Brain pericyte (primary cell): ENCODE data around the gene SSRP1.
"Not testable (repeated sequence)": the region's sequence is repeated elsewhere in the genome, so short reads cannot be mapped to it uniquely, and the experiment has no call there.

ENCODE experiments used
- DNase-seq: peaks from one replicate; pipeline ENCODE4 v3.0.0-alpha.2; 2012; ENCODE audit warnings: low read depth, low spot score

The SSRP1 gene

GRCh38 chr11:57301711-57302423 lies 33.8 kb downstream of the SSRP1 start:
- no peak for DNase-seq

GRCh38 chr11:57300785-57301184 lies 34.9 kb downstream of the SSRP1 start:
- DNase-seq, result no peak

- DNase-seq, result no peak
Observed at GRCh38 chr11:57299150-57299737, 36.4 kb downstream of the SSRP1 start.

- no peak for DNase-seq
Observed at GRCh38 chr11:57297221-57297620, 38.5 kb downstream of the SSRP1 start.

DNA sequence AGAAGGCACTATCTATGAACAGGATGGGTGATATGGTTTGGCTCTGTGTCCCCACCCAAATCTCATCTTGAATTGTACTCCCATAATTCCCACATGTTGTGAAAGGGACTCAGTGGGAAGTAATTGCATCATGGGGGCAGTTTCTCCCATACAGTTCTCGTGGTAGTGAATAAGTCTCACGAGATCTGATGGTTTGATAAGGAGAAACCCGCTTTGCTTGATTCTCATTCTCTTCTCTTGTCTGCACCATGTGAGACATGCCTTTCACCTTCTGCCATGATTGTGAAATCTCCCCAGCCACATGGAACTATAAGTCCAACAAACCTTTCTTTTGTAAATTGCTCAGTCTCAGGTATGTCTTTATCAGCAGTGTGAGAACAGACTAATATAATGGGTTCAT lies 39.5 kb downstream of the SSRP1 start:
- DNase-seq, result not testable (repeated sequence)

DNA sequence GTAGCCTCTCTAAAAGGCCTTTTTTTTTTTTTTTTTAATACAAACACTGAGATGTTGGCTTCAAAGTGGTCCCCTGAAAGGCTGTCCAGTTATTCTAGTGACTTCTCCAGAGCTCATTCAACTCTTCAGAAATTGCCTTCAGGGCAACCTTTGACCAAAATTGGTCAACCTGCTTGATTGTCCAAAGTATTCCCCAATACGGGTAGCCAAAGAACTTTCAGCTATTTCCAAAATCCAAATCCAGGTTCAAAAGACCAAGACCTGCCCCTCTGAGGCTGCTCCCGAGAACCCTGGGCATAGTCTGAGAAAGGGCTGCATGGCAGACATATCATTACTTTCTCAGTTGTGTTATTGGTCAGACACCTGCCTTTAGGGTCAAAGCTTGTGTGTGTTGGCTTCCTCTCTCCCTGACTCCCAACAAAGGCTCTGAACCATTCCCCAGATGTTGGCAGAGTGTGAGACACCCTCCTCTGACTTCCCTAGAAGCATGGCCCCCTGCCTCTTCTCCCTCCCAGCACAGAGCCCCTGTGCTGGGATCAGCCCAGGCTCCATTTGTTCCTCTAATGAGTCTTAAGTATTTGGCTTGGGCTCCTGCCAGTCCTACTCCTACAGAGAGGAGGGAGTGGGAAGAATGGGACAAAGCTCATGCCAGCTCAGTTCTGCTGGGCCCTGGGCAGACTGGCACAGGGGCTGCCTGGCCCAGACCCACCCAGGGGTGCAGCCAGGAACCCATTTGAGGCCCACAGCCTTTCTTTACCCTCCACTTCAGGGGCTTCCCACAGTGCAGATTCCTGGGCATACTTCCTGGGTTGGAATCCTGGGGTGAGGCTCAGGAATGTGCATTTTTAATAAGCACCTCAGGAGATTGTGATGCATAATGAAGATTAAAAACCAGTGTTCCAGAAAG lies 41.2 kb downstream of the SSRP1 start:
- DNase-seq, result peak; percentile 55

DNA sequence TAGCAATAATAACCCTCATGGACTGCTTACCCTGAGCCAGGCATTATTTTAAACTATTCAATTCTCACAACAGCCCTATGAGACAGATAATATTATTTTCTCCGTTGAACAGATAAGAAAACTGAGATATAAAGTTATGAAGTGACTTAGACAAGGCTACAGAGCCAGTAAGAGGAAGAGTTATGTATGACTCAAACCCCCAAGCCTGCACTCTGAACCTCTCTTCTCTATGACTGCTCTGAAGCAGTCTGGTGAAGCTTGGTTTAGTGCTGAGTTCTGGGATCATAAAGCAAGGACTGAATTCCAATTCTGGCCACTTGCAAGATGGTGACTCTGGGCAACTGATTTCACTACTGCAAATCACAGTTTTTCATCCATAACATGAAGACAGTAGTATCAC lies 45.4 kb downstream of the SSRP1 start:
- no peak for DNase-seq

GRCh38 chr11:57288771-57289579 lies 46.7 kb downstream of the SSRP1 start:
- no peak for DNase-seq

GRCh38 chr11:57287884-57288283 lies 47.8 kb downstream of the SSRP1 start:
- no peak for DNase-seq

DNA sequence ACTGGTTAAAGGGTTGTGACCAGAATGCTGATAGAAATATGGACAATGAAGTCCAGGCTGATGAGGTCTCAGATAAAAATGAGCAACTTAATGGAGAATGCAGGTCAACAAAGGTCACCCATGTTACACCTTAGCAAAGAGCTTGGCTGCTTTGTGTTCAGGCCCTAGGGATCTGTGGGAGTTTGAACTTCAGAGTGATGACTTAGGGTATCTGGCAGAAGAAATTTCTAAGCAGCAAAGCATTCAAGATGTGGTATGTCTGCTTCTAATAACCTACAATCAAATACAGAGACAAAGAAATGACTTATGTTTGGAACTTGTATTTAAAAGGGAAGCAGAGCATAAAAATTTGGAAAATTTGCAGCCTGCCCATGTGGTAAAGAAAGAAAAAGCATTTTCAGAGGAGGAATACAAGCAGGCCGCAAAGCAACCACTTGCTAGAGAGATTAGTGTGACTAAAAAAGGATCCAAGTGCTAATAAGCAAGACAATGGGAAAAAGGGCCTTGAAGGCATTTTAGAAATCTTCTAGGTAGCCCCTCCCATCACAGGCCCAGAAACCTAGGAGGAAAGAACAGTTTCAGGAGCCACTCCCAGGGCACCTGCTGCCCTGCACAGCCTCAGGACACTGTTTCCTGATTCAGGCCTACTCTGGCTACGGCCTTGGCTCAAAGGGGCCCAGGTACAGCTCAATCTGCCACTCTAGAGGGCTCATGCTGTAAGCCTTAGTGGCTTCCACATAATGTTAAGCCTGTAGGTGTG lies 52.3 kb downstream of the SSRP1 start:
- DNase-seq, result no peak

- DNase-seq, result not testable (repeated sequence)
Observed at GRCh38 chr11:57281546-57281945, 54.1 kb downstream of the SSRP1 start.

- no peak for DNase-seq
Observed at GRCh38 chr11:57279116-57279515, 56.6 kb downstream of the SSRP1 start.

DNA sequence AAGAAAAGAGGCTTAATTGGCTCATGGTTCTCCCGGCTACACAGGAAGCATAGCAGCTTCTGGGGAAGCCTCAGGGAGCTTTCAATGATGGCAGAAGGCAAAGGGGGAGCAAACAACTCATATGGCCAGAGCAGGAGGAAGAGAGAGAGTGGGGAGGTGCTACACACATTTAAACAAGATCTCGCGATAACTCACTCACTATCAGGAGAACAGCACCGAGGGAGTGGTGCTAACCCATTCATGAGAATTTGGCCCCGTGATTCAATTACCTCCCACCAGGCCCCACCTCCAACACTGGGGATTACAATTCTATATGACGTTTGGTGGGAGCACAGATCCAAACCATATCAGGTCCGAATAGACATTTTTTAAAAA lies 57.0 kb downstream of the SSRP1 start:
- DNase-seq, result no peak

DNA sequence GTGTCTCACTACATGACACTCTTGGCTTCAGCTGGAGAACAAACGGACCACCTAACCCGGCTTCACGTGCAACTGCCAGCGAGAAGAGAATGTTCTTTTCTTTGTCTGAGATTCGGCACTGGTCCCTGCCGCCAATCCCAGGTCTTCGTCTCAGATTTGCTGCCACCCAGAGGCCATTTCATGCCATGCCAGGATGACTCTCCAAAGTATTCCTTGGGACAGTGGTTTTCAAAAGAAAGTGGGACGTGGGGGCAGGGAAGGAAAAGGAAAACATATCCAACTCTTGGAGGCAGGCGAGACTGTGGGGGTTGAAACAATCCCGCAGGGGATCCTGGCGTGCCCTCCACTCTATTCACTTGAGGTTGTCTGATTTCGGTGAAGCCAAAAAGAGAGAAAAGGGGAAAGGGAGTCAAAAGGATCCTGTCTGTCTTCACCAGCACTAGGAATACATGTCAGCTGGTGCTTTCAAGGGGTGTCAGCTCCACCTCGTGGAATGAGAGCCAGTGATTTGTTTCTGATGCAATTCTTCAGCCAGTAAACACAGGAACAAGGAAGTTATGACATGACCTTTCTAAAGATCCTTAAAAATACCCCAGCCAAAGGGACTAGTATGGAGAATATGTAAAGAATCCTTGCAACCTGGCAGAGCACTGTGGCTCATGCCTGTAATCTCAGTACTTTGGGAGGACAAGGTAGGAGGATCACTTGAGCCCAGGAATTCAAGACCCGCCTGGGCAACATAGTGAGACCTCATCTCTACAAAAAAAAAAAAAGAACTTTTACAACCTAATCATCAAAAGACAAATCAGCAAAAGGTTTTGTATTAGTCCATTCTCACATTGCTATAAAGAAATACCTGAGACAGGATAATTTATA lies 57.6 kb downstream of the SSRP1 start:
- DNase-seq, result peak; percentile 24

- DNase-seq, result no peak
Observed at GRCh38 chr11:57276971-57277675, 58.6 kb downstream of the SSRP1 start.

DNA sequence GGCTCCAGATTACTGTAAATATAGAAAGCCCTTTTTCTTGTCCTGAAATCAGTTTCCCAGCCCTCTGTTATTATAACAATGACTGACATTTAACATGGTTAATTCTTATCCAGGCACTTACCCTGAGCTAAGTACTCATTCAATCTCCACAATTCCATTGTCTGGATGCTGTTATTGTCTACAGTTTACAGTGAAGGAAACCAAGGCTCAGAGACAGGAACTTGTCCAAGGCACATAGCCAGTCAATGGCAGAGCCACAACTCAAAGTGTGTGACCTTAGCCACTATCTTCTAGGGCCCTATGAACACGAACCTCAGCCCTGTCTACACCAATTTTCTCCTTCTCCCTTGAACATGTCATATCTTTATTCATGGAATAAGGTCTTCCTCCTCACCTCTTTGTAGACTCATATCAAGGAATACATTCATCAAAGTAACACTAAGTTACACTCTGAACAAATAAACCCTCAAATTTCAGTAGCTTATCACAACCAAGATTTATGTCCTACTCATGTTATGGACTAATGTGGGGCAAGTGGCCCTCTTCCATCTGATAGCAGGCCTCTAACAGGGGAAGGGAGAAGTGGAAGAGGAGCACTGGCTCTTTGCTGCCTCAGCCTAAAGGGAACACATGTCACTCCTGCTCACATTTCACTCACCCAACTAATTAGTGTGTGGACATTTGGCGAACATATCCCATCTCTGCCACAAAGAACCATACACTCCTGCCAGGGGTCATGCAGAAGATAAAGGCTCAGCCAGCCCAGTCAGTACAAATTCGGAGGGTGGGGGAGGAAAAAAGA lies 59.3 kb downstream of the SSRP1 start:
- no peak for DNase-seq
